B cell (primary cell): ENCODE measurements around the gene ERBB4. TPM values are rescaled to one million over a fixed set of nuclear protein-coding genes. Genes with fewer than 3 reads are reported as not detected.

ENCODE experiments used
- ATAC-seq: fragments of 200-7000 bp; cut with Tn5 transposase; one replicate; pipeline ENCODE4 v1.10.0; 2021; ENCODE audit warnings: low read depth, mild to moderate bottlenecking, moderate number of reproducible peaks, moderate library complexity
- CTCF ChIA-PET: fragments of 350-600 bp; sonication (Branson Sonifier 250); formaldehyde crosslinking; loops from one replicate; lab custom pipeline; 2021; ENCODE audit warnings: antibody characterized with exemption, inconsistent platforms; lab: Charles Lee
- POLR2A ChIA-PET: fragments of 350-600 bp; sonication (Branson Sonifier 250); formaldehyde crosslinking; loops from one replicate; lab custom pipeline; 2021; ENCODE audit warnings: antibody characterized with exemption; lab: Charles Lee
- DNase-seq: peaks from one replicate; pipeline ENCODE4 v3.0.0; 2013
- H2AFZ ChIP-seq: 2 replicates; pipeline ENCODE4 v1.6.1; 2012; ENCODE audit warnings: mild to moderate bottlenecking, low read depth, low read length; ENCODE audit not compliant: insufficient read depth, poor library complexity, severe bottlenecking
- H3K27ac ChIP-seq, 2 donors: 1 replicate in 1 of 2; 2 replicates in 1 of 2; pipeline ENCODE4 v1.5.1; 2012 to 2013; ENCODE audit warnings: low read length in 2 of 2, mild to moderate bottlenecking in 2 of 2, moderate library complexity in 1 of 2
- H3K27me3 ChIP-seq, 4 experiments: fragments of 200-600 bp in 1 of 4; sonication (generic) in 1 of 4; replicated peaks in 1 of 4; 1 replicate in 2 of 4; 2 replicates in 2 of 4; pipeline versions ENCODE4 v1.6.1 to v1.7.0; 2013 to 2016; ENCODE audit warnings: low read length in 3 of 4, mild to moderate bottlenecking in 2 of 4, mixed read lengths in 1 of 4, moderate library complexity in 1 of 4; ENCODE audit not compliant: insufficient read depth in 4 of 4, control insufficient read depth in 3 of 4; ENCODE audit errors: control extremely low read depth in 1 of 4
- H3K36me3 ChIP-seq, 2 experiments: replicated peaks in 1 of 2; 1 replicate in 1 of 2; 2 replicates in 1 of 2; pipeline versions ENCODE4 v1.6.1 to v1.7.1; 2013; ENCODE audit warnings: low read length in 1 of 2; ENCODE audit not compliant: insufficient read depth in 2 of 2, control insufficient read depth in 1 of 2; ENCODE audit errors: control extremely low read depth in 1 of 2, extremely low read depth in 1 of 2
- H3K4me1 ChIP-seq, 2 donors: fragments of 200-600 bp in 1 of 2; sonication (generic) in 1 of 2; 1 replicate in 1 of 2; 2 replicates in 1 of 2; pipeline versions ENCODE4 v1.5.1 to v1.6.1; 2013 to 2017; ENCODE audit warnings: low read length in 2 of 2; ENCODE audit not compliant: control insufficient read depth in 2 of 2, insufficient read depth in 2 of 2
- H3K4me2 ChIP-seq: replicated peaks from 2 replicates; pipeline ENCODE3; 2012; ENCODE audit warnings: mild to moderate bottlenecking, low read depth, low read length; ENCODE audit not compliant: poor library complexity, severe bottlenecking
- H3K4me3 ChIP-seq, 5 experiments: fragments of 200-600 bp in 1 of 5; sonication (generic) in 1 of 5; 1 replicate in 3 of 5; 2 replicates in 2 of 5; pipeline versions ENCODE4 v1.5.1 to v1.7.0; 2011 to 2016; ENCODE audit warnings: low read length in 4 of 5, mild to moderate bottlenecking in 4 of 5, low read depth in 2 of 5, control low read depth in 1 of 5, moderate library complexity in 1 of 5; ENCODE audit not compliant: insufficient read depth in 1 of 5; ENCODE audit errors: control extremely low read depth in 1 of 5, extremely low read depth in 1 of 5
- H3K79me2 ChIP-seq: fragments of 200-600 bp; sonication (generic); one replicate; pipeline ENCODE4 v1.6.0; 2016; ENCODE audit warnings: low read length; ENCODE audit not compliant: control insufficient read depth, insufficient read depth
- H3K9ac ChIP-seq: fragments of 200-600 bp; sonication (generic); 2 replicates; pipeline ENCODE4 v1.6.1; 2017; ENCODE audit warnings: mild to moderate bottlenecking, low read length, moderate library complexity
- H3K9me3 ChIP-seq, 3 donors: one replicate each; pipeline versions ENCODE4 v1.6.1 to v1.7.1; 2013; ENCODE audit warnings: low read length in 2 of 3; ENCODE audit not compliant: control insufficient read depth in 2 of 3, insufficient read depth in 1 of 3; ENCODE audit errors: control extremely low read depth in 1 of 3
- H4K20me1 ChIP-seq: 2 replicates; pipeline ENCODE4 v1.6.0; 2012; ENCODE audit warnings: mild to moderate bottlenecking, low read length; ENCODE audit not compliant: insufficient read depth, control insufficient read depth, poor library complexity, severe bottlenecking
- H3K27ac Mint-ChIP-seq: one replicate; pipeline ENCODE4 v1.8.0; 2021; ENCODE audit warnings: mixed read lengths
- H3K27me3 Mint-ChIP-seq: one replicate; pipeline ENCODE4 v1.8.0; 2021; ENCODE audit warnings: mixed read lengths
- H3K4me1 Mint-ChIP-seq: one replicate; pipeline ENCODE4 v1.8.0; 2021; ENCODE audit warnings: mixed read lengths
- H3K4me3 Mint-ChIP-seq: one replicate; pipeline ENCODE4 v1.8.0; 2021; ENCODE audit warnings: mixed read lengths
- H3K9me3 Mint-ChIP-seq: one replicate; pipeline ENCODE4 v1.8.0; 2022; ENCODE audit warnings: mixed read lengths; ENCODE audit not compliant: insufficient read depth
- EZH2 ChIP-seq: IDR thresholded peaks from 2 replicates; pipeline ENCODE4 v1.6.1; 2012; ENCODE audit warnings: borderline replicate concordance, low read depth, mild to moderate bottlenecking, moderate library complexity, low read length; ENCODE audit not compliant: insufficient read depth, poor library complexity, severe bottlenecking
- WGBS: methylation state at CpG from one replicate; pipeline ENCODE4 v1.1.5; 2013; ENCODE audit warnings: missing lambda C conversion rate; ENCODE audit not compliant: insufficient coverage; 5-methylcytosine and 5-hydroxymethylcytosine counted together
- intact Hi-C: fragments of 100-400 bp; cut with micrococcal nuclease; formaldehyde crosslinking; loops from one replicate; pipeline ENCODE4 v1.10.0; 2022
- polyA plus RNA-seq: library from polyadenylated mRNA; depleted of rRNA; stranded (reverse); fragments of >200 nt; gene quantifications from 2 replicates; pipeline ENCODE4 v1.2.3, GENCODE V29; 2012
- total RNA-seq, 2 donors: library from RNA; stranded (reverse); fragments of 120-200 nt in 1 of 2; gene quantifications; 1 replicate in 1 of 2; 2 replicates in 1 of 2; pipeline versions ENCODE4 v1.2.3 to v1.2.4, GENCODE V29; 2013 to 2022
- TF ChIP-seq, protein P1 (sequence below): fragments of 200-600 bp; IDR thresholded peaks from one replicate; pipeline ENCODE4 v1.8.0; 2022; ENCODE audit warnings: antibody characterized with exemption, mild to moderate bottlenecking

ERBB4 gene
- total and polyA plus RNA-seq, 2 donors (not counting 1 experiment from before 2014, with no cell fraction given) = not detected

DNA sequence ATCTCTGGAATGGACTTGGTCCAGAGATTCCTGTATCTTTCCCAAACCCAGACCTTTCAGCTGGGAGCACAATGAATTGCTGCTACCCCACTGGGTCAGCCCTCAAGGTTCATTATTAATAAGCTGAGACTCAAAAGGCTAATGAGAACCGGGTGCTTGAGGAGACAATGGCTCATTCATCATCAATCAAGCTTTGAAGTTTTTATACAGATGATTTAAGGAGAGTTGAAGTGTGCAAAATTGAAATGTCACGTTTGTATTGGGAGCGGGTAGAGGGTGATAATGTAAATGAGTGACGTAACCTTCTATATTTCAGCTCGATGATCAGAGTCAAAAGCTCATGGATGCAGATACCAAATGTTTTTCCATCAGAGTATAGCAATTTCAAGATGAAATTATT, 744.9 kb downstream of the ERBB4 start:
- H3K4me3 Mint-ChIP-seq = no peak overlapping the region
- TF ChIP-seq, protein P1, sequence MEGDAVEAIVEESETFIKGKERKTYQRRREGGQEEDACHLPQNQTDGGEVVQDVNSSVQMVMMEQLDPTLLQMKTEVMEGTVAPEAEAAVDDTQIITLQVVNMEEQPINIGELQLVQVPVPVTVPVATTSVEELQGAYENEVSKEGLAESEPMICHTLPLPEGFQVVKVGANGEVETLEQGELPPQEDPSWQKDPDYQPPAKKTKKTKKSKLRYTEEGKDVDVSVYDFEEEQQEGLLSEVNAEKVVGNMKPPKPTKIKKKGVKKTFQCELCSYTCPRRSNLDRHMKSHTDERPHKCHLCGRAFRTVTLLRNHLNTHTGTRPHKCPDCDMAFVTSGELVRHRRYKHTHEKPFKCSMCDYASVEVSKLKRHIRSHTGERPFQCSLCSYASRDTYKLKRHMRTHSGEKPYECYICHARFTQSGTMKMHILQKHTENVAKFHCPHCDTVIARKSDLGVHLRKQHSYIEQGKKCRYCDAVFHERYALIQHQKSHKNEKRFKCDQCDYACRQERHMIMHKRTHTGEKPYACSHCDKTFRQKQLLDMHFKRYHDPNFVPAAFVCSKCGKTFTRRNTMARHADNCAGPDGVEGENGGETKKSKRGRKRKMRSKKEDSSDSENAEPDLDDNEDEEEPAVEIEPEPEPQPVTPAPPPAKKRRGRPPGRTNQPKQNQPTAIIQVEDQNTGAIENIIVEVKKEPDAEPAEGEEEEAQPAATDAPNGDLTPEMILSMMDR = no peak
- TF ChIP-seq EZH2 = no peak
- no peak overlapping the region for H3K4me2 ChIP-seq
- ATAC-seq (no peak), DNase-seq (no peak)
- no peak overlapping the region for H3K27ac Mint-ChIP-seq
- H3K4me3 ChIP-seq = no peak overlapping the region
- POLR2A ChIA-PET = no interaction called here
- H4K20me1 ChIP-seq = no peaks in the 10 kb centered on the region
- H3K9ac ChIP-seq = no peak overlapping the region
- CTCF ChIA-PET = interaction anchor here (1.1 kb wide), 1 partner anchor 8 kb away, joined by 3 read pairs; no protein-coding TSS in a partner anchor
- H3K27ac ChIP-seq = no peak overlapping the region
- H2AFZ ChIP-seq = no peak overlapping the region
- no CpG with 5 or more reads among the region's 5 CpGs for WGBS
- no peaks in the 10 kb centered on the region for H3K27me3 ChIP-seq
- H3K9me3 Mint-ChIP-seq = no peaks in the 10 kb centered on the region
- no peaks in the 10 kb centered on the region for H3K36me3 ChIP-seq
- no peaks in the 10 kb centered on the region for H3K79me2 ChIP-seq
- no peaks in the 10 kb centered on the region for H3K27me3 Mint-ChIP-seq
- no peaks in the 10 kb centered on the region for H3K4me1 Mint-ChIP-seq
- no peaks in the 10 kb centered on the region for H3K4me1 ChIP-seq
- H3K9me3 ChIP-seq = no peaks in the 10 kb centered on the region
- intact Hi-C loops = no loop called here

DNA sequence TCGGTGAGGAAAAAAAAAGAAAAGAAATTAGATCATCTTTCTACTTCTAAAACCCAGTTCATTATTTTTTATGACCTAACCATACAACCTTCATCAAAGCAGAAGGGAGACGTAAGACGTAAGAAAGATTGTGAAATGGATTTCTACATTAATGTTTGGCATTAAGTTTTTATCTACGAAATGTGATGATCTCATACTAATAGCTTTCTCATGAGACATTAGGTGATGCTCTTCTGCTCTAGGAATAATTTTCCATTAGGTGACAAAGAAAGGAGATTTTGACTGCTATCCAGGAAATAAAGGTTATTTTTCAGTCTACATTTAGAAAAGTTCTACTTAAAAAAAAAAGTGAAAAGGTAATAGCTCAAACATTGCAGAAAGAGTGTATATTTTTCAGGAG, 748.6 kb downstream of the ERBB4 start:
- H3K9me3 Mint-ChIP-seq = no peaks in the 10 kb centered on the region
- intact Hi-C loops = no loop called here
- Histone ChIP-seq H3K79me2 (no peaks in the 10 kb centered on the region), H3K4me1 (no peaks in the 10 kb centered on the region), H3K27me3 (no peaks in the 10 kb centered on the region), H2AFZ (no peak overlapping the region), H3K9me3 (no peaks in the 10 kb centered on the region), H3K36me3 (no peaks in the 10 kb centered on the region), H3K27ac (no peak overlapping the region), H3K4me3 (no peak overlapping the region), H3K4me2 (no peak overlapping the region), H3K9ac (no peak overlapping the region), H4K20me1 (no peaks in the 10 kb centered on the region)
- no peak overlapping the region for H3K4me3 Mint-ChIP-seq
- no CpG with 5 or more reads among the region's 4 CpGs for WGBS
- DNase-seq = no peak
- ChIA-PET CTCF (no interaction called here), POLR2A (no interaction called here)
- no peak overlapping the region for H3K27ac Mint-ChIP-seq
- H3K27me3 Mint-ChIP-seq = no peaks in the 10 kb centered on the region
- ATAC-seq = no peak
- no peak for TF ChIP-seq EZH2
- TF ChIP-seq, protein P1 = no peak
- H3K4me1 Mint-ChIP-seq = no peaks in the 10 kb centered on the region
